Adrenal gland (tissue), 12 donors: ENCODE data around the gene KPNA1. TPM values are rescaled to one million over a fixed set of nuclear protein-coding genes. Genes with fewer than 3 reads are reported as not detected.

Source experiments
- DNase-seq, 7 donors: peaks; one replicate each; pipeline ENCODE4 v3.0.0-alpha.2; 2019 to 2020
- H3K27ac ChIP-seq, 5 donors: fragments of 200-600 bp; sonication (generic) in 4 of 5; 1 replicate in 3 of 5; 2 replicates in 2 of 5; pipeline versions ENCODE4 v1.5.1 to v1.8.0; 2016 to 2020; ENCODE audit warnings: mild to moderate bottlenecking in 1 of 5
- H3K27me3 ChIP-seq: fragments of 200-600 bp; 2 replicates; pipeline ENCODE4 v1.8.0; 2021
- H3K36me3 ChIP-seq, 2 donors: fragments of 200-600 bp; replicated peaks in 1 of 2; 1 replicate in 1 of 2; 2 replicates in 1 of 2; pipeline versions ENCODE4 v1.5.1 to v1.8.0; 2018 to 2022
- H3K4me1 ChIP-seq, 2 donors: fragments of 200-600 bp; replicated peaks in 1 of 2; 1 replicate in 1 of 2; 2 replicates in 1 of 2; pipeline versions ENCODE4 v1.5.1 to v1.8.0; 2018 to 2021
- H3K4me3 ChIP-seq, 4 donors: fragments of 200-600 bp; sonication (generic) in 3 of 4; one replicate each; pipeline ENCODE4 v1.5.1; 2016 to 2018
- H3K9me3 ChIP-seq, 3 donors: fragments of 200-600 bp; sonication (generic) in 1 of 3; replicated peaks in 1 of 3; 1 replicate in 2 of 3; 2 replicates in 1 of 3; pipeline versions ENCODE4 v1.5.1 to v1.8.0; 2016 to 2021
- CTCF ChIP-seq, 6 experiments: fragments of 450-650 bp in 4 of 6; fragments of 200-600 bp in 2 of 6; sonication (generic) in 1 of 6; IDR thresholded peaks; 1 replicate in 5 of 6; 2 replicates in 1 of 6; pipeline versions ENCODE4 v1.5.1 to v1.8.0; 2016 to 2021; ENCODE audit warnings: antibody characterized with exemption in 6 of 6, mild to moderate bottlenecking in 2 of 6, moderate library complexity in 1 of 6
- POLR2A ChIP-seq, 2 donors: fragments of 450-650 bp; IDR thresholded peaks; one replicate each; pipeline ENCODE4 v1.6.1; 2017; ENCODE audit warnings: antibody characterized with exemption in 2 of 2, mild to moderate bottlenecking in 2 of 2, moderate library complexity in 1 of 2
- WGBS, 4 donors: extraction: QIAGEN DNeasy Blood & Tissue Kit in 2 of 4; methylation state at CpG; one replicate each; pipeline versions ENCODE4 v1.1.5 to v1.1.7; 2013 to 2017; 5-methylcytosine and 5-hydroxymethylcytosine counted together
- intact Hi-C, 2 donors: fragments of 100-400 bp; cut with DNase I; formaldehyde crosslinking; loops; one replicate each; pipeline versions ENCODE4 v1.14.1 to v1.15.0; 2022 to 2023
- polyA plus RNA-seq, 3 donors: library from polyadenylated mRNA; stranded (reverse); fragments of 200-250 nt in 2 of 3; fragments of 350-450 nt in 1 of 3; fragmentation: Illumina TruSeq in 1 of 3; extraction: RNeasy Lipid Tissue Mini Kit (QIAGEN cat#74804) in 1 of 3; gene quantifications; one replicate each; pipeline ENCODE4 v1.2.3, GENCODE V29; 2013 to 2014
- small RNA-seq, 2 donors: library from RNA; depleted of rRNA; stranded (forward); fragments of <200 nt; gene quantifications; one replicate each; pipeline ENCODE3, GENCODE V24; 2016
- total RNA-seq, 9 donors: library from RNA; depleted of rRNA in 4 of 9; stranded (reverse); fragments of >200 nt in 4 of 9; fragments of 120-200 nt in 1 of 9; fragmentation: NEBNext Ultra II Directional in 1 of 9; extraction: Animal tissue kit (Norgen Biotek cat#: 25700) in 1 of 9; gene quantifications; one replicate each; pipeline versions ENCODE4 v1.1.0 to v1.2.4, GENCODE V29; 2013 to 2023
- donor health status: healthy with polysubstance abuse.
- donor health status: Bipolar disorder and iron deficiency.
- donor health status: DM: yes; HTN: yes; CAD: no.
- donor health status: DM: no; HTN: no; CAD: no.
- donor health status: DM: no; HTN: no; CAD: no.
- donor health status: DM: yes; HTN: yes; CAD: no.

Gene KPNA1
- total and polyA plus RNA-seq, 12 donors: 12.1 to 164 (median 44.0) TPM

DNA sequence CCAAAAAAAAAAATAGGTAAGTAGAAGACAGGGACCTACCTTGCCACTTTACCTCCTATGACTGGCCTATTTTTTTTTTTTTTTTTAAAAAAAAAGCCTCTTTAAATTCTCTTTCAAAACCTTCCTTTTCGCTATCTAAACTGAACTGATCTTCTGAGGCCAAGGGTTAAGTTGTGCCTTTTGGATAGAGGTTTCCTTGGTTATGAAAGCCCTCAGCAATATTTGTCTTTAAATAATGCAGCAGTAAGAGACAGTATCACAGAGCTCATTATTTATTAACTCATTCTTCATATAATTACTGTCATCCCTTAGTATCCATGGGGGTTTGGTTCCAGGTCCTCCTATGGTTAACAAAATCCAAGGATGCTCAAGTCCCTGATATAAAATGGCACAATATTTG is 140.7 kb downstream of the KPNA1 start:
- intact Hi-C loops: no loop called here
- WGBS, 4 donors: 94 to 100% (median 97%) methylated on average over 1 of the region's 1 CpG

More for the DNA sequence above, 140.7 kb downstream of the KPNA1 start:
- no peak for DNase-seq
- Histone ChIP-seq H3K27ac (no peak overlapping the region), H3K4me3 (no peak overlapping the region), H3K27me3 (no peaks in the 10 kb centered on the region), H3K4me1 (no peaks in the 10 kb centered on the region), H3K9me3 (no peaks in the 10 kb centered on the region), H3K36me3 (no peaks in the 10 kb centered on the region)
- TF ChIP-seq CTCF (IDR thresholded peaks at IDR 0.05): no peak
- no peak for TF ChIP-seq POLR2A (IDR thresholded peaks at IDR 0.05)

Small RNA genes within 50 kb of the gene (small RNA-seq; reads per million reads assigned to genes)
- gene AC083798.1 (0 reads per million in 2 donors), gene AC096861.1 (0 reads per million in 2 donors)

Other genes starting within 250 kb of the KPNA1 start
- gene CSTA, start 189.7 kb downstream of the KPNA1 start, total RNA-seq: 10 to 100 TPM in 1 of 9 donors, 1 to 10 TPM in 7, not detected in 1; 1.1 to 12.1 (median 4.1) TPM
- 10 to 100 TPM in 2 of 3 donors, 1 to 10 TPM in 1; 8.8 to 15.7 (median 13.0) TPM for gene CSTA, start 189.7 kb downstream of the KPNA1 start, polyA plus RNA-seq
- gene MIX23, start 131.7 kb downstream of the KPNA1 start, total RNA-seq: 10 to 100 TPM; 10.6 to 85.1 (median 34.6) TPM
- gene MIX23, start 131.7 kb downstream of the KPNA1 start, polyA plus RNA-seq: 100 to 1,000 TPM in 1 of 3 donors, 10 to 100 TPM in 2; 49.8 to 118 (median 57.4) TPM
- 100 to 1,000 TPM in 2 of 9 donors, 10 to 100 TPM in 7; 36.2 to 158 (median 71.5) TPM for gene FAM162A, start 130.8 kb downstream of the KPNA1 start, total RNA-seq
- gene FAM162A, start 130.8 kb downstream of the KPNA1 start, polyA plus RNA-seq: 100 to 1,000 TPM in 2 of 3 donors, 10 to 100 TPM in 1; 96.0 to 287 (median 269) TPM
- gene WDR5B, start 98.9 kb downstream of the KPNA1 start, total RNA-seq: 10 to 100 TPM in 1 of 9 donors, 1 to 10 TPM in 8; 3.6 to 10.3 (median 7.0) TPM
- gene WDR5B, start 98.9 kb downstream of the KPNA1 start, polyA plus RNA-seq: 1 to 10 TPM; 3.0 to 7.9 (median 3.3) TPM
- gene PARP9, start 49.4 kb upstream of the KPNA1 start, total RNA-seq: 10 to 100 TPM; 20.8 to 65.9 (median 42.6) TPM
- gene PARP9, start 49.4 kb upstream of the KPNA1 start, polyA plus RNA-seq: 10 to 100 TPM; 29.5 to 70.5 (median 32.3) TPM
- 10 to 100 TPM; 11.4 to 46.6 (median 30.6) TPM for gene DTX3L, start 49.4 kb upstream of the KPNA1 start, total RNA-seq
- 10 to 100 TPM in 1 of 3 donors, 1 to 10 TPM in 2; 6.0 to 25.4 (median 8.0) TPM for gene DTX3L, start 49.4 kb upstream of the KPNA1 start, polyA plus RNA-seq
- 1 to 10 TPM in 5 of 9 donors, under 1 TPM in 4; 0.12 to 2.9 (median 1.3) TPM for gene PARP15, start 62.7 kb upstream of the KPNA1 start, total RNA-seq
- gene PARP15, start 62.7 kb upstream of the KPNA1 start, polyA plus RNA-seq: 1 to 10 TPM; 1.0 to 4.3 (median 1.3) TPM
- gene PARP14, start 165.9 kb upstream of the KPNA1 start, total RNA-seq: 10 to 100 TPM; 30.8 to 90.2 (median 46.5) TPM
- 10 to 100 TPM; 17.4 to 24.1 (median 17.6) TPM for gene PARP14, start 165.9 kb upstream of the KPNA1 start, polyA plus RNA-seq